WTC11 (cell line): ENCODE results near the gene FLRT3.

Experiments used
- ESRRA ChIP-seq: sonication (generic); formaldehyde crosslinking; IDR thresholded peaks from 2 replicates; pipeline ENCODE4 v1.8.1; 2022; ENCODE audit warnings: mild to moderate bottlenecking, missing genetic modification reagents, borderline replicate concordance
- ETV6 ChIP-seq: sonication (generic); formaldehyde crosslinking; IDR thresholded peaks from 2 replicates; pipeline ENCODE4 v1.8.1; 2022; ENCODE audit warnings: mild to moderate bottlenecking, missing genetic modification reagents
- NFE2L1 ChIP-seq: sonication (generic); formaldehyde crosslinking; IDR thresholded peaks from 2 replicates; pipeline ENCODE4 v1.8.1; 2023; ENCODE audit warnings: missing genetic modification reagents
- TCF7 ChIP-seq: sonication (generic); formaldehyde crosslinking; IDR thresholded peaks from 2 replicates; pipeline ENCODE4 v1.8.0; 2022; ENCODE audit warnings: mild to moderate bottlenecking, low read depth, missing genetic modification reagents, moderate library complexity
- TF ChIP-seq, protein P1 (sequence below): sonication (generic); formaldehyde crosslinking; IDR thresholded peaks from 2 replicates; pipeline ENCODE4 v1.8.1; 2023; ENCODE audit warnings: mild to moderate bottlenecking, missing genetic modification reagents
- TF ChIP-seq, protein P2 (sequence below): sonication (generic); formaldehyde crosslinking; conservative IDR thresholded peaks from 2 replicates; pipeline ENCODE4 v1.8.1; 2023; ENCODE audit warnings: mild to moderate bottlenecking, low read depth, missing genetic modification reagents, moderate library complexity
- TF ChIP-seq, protein P3 (sequence below): fragments of 250-450 bp; sonication (Bioruptor Pico); IDR thresholded peaks from 2 replicates; pipeline ENCODE4 v2.1.2; 2022; ENCODE audit warnings: mild to moderate bottlenecking, moderate library complexity
- TF ChIP-seq, protein P4 (sequence below): fragments of 200-600 bp; IDR thresholded peaks from 2 replicates; pipeline ENCODE4 v1.8.0; 2022; ENCODE audit warnings: antibody characterized with exemption
- TF ChIP-seq, protein P5 (sequence below): sonication (generic); formaldehyde crosslinking; IDR thresholded peaks from 2 replicates; pipeline ENCODE4 v1.8.0; 2022; ENCODE audit warnings: mild to moderate bottlenecking, missing genetic modification reagents
- TF ChIP-seq, protein P6 (sequence below): sonication (generic); formaldehyde crosslinking; IDR thresholded peaks from 2 replicates; pipeline ENCODE4 v1.8.0; 2022; ENCODE audit warnings: mild to moderate bottlenecking, missing genetic modification reagents
- TF ChIP-seq, protein P7 (sequence below): sonication (generic); formaldehyde crosslinking; IDR thresholded peaks from 2 replicates; pipeline ENCODE4 v1.8.0; 2022; ENCODE audit warnings: missing genetic modification reagents
- TF ChIP-seq, protein P8 (sequence below): sonication (generic); formaldehyde crosslinking; IDR thresholded peaks from 2 replicates; pipeline ENCODE4 v1.8.1; 2022; ENCODE audit warnings: low read depth, missing genetic modification reagents, borderline replicate concordance
- TF ChIP-seq, protein P9 (sequence below): sonication (generic); formaldehyde crosslinking; IDR thresholded peaks from 2 replicates; pipeline ENCODE4 v1.8.1; 2023; ENCODE audit warnings: mild to moderate bottlenecking, moderate library complexity, missing genetic modification reagents

DNA sequence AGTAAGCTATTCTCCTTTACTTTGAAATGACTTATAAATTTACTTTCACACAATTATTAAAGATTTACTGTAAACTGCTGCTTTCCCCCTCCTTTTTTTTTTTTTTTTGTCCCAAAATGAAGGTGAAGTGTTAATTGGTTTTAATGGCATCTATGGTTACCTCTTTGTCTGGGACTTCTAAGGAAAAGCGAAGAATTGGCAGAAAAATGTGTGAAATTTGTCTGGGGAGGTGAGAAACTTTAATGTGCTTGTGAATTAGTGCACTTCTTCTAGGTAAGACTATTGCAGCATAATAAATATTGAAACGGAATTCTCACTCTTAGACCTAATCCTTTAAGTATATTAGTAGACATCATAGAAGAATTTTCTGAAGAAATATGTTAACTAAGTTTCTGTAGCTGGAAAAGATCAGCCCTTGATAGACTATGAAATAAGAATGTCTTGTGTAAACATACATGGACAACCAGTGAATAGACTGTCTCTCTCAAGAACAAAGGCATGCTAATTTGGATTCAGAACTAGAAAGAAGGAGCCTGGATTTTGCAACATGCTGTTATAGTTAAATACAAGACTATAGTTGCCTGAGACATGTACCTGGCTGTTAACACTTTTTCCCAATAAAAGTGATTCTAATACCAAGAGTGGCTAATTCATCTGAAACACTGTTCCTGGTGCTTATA is 23.9 kb downstream of the FLRT3 start:
- TF ChIP-seq, protein P1, sequence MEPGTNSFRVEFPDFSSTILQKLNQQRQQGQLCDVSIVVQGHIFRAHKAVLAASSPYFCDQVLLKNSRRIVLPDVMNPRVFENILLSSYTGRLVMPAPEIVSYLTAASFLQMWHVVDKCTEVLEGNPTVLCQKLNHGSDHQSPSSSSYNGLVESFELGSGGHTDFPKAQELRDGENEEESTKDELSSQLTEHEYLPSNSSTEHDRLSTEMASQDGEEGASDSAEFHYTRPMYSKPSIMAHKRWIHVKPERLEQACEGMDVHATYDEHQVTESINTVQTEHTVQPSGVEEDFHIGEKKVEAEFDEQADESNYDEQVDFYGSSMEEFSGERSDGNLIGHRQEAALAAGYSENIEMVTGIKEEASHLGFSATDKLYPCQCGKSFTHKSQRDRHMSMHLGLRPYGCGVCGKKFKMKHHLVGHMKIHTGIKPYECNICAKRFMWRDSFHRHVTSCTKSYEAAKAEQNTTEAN (CRISPR knock-in tag): no peak
- TF ChIP-seq, protein P2, sequence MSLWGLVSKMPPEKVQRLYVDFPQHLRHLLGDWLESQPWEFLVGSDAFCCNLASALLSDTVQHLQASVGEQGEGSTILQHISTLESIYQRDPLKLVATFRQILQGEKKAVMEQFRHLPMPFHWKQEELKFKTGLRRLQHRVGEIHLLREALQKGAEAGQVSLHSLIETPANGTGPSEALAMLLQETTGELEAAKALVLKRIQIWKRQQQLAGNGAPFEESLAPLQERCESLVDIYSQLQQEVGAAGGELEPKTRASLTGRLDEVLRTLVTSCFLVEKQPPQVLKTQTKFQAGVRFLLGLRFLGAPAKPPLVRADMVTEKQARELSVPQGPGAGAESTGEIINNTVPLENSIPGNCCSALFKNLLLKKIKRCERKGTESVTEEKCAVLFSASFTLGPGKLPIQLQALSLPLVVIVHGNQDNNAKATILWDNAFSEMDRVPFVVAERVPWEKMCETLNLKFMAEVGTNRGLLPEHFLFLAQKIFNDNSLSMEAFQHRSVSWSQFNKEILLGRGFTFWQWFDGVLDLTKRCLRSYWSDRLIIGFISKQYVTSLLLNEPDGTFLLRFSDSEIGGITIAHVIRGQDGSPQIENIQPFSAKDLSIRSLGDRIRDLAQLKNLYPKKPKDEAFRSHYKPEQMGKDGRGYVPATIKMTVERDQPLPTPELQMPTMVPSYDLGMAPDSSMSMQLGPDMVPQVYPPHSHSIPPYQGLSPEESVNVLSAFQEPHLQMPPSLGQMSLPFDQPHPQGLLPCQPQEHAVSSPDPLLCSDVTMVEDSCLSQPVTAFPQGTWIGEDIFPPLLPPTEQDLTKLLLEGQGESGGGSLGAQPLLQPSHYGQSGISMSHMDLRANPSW (CRISPR knock-in tag): no peak
- TF ChIP-seq, protein P3, sequence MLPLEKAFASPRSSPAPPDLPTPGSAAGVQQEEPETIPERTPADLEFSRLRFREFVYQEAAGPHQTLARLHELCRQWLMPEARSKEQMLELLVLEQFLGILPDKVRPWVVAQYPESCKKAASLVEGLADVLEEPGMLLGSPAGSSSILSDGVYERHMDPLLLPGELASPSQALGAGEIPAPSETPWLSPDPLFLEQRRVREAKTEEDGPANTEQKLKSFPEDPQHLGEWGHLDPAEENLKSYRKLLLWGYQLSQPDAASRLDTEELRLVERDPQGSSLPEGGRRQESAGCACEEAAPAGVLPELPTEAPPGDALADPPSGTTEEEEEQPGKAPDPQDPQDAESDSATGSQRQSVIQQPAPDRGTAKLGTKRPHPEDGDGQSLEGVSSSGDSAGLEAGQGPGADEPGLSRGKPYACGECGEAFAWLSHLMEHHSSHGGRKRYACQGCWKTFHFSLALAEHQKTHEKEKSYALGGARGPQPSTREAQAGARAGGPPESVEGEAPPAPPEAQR (CRISPR knock-in tag): no peak
- TF ChIP-seq, protein P4, sequence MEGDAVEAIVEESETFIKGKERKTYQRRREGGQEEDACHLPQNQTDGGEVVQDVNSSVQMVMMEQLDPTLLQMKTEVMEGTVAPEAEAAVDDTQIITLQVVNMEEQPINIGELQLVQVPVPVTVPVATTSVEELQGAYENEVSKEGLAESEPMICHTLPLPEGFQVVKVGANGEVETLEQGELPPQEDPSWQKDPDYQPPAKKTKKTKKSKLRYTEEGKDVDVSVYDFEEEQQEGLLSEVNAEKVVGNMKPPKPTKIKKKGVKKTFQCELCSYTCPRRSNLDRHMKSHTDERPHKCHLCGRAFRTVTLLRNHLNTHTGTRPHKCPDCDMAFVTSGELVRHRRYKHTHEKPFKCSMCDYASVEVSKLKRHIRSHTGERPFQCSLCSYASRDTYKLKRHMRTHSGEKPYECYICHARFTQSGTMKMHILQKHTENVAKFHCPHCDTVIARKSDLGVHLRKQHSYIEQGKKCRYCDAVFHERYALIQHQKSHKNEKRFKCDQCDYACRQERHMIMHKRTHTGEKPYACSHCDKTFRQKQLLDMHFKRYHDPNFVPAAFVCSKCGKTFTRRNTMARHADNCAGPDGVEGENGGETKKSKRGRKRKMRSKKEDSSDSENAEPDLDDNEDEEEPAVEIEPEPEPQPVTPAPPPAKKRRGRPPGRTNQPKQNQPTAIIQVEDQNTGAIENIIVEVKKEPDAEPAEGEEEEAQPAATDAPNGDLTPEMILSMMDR: no peak
- TF ChIP-seq, protein P5, sequence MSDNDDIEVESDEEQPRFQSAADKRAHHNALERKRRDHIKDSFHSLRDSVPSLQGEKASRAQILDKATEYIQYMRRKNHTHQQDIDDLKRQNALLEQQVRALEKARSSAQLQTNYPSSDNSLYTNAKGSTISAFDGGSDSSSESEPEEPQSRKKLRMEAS (CRISPR knock-in tag): no peak
- TF ChIP-seq NFE2L1 (CRISPR knock-in tag) (no peak), ETV6 (no peak), TCF7 (CRISPR knock-in tag) (no peak), ESRRA (CRISPR knock-in tag) (no peak)
- TF ChIP-seq, protein P6, sequence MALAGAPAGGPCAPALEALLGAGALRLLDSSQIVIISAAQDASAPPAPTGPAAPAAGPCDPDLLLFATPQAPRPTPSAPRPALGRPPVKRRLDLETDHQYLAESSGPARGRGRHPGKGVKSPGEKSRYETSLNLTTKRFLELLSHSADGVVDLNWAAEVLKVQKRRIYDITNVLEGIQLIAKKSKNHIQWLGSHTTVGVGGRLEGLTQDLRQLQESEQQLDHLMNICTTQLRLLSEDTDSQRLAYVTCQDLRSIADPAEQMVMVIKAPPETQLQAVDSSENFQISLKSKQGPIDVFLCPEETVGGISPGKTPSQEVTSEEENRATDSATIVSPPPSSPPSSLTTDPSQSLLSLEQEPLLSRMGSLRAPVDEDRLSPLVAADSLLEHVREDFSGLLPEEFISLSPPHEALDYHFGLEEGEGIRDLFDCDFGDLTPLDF (CRISPR knock-in tag): no peak
- TF ChIP-seq, protein P7, sequence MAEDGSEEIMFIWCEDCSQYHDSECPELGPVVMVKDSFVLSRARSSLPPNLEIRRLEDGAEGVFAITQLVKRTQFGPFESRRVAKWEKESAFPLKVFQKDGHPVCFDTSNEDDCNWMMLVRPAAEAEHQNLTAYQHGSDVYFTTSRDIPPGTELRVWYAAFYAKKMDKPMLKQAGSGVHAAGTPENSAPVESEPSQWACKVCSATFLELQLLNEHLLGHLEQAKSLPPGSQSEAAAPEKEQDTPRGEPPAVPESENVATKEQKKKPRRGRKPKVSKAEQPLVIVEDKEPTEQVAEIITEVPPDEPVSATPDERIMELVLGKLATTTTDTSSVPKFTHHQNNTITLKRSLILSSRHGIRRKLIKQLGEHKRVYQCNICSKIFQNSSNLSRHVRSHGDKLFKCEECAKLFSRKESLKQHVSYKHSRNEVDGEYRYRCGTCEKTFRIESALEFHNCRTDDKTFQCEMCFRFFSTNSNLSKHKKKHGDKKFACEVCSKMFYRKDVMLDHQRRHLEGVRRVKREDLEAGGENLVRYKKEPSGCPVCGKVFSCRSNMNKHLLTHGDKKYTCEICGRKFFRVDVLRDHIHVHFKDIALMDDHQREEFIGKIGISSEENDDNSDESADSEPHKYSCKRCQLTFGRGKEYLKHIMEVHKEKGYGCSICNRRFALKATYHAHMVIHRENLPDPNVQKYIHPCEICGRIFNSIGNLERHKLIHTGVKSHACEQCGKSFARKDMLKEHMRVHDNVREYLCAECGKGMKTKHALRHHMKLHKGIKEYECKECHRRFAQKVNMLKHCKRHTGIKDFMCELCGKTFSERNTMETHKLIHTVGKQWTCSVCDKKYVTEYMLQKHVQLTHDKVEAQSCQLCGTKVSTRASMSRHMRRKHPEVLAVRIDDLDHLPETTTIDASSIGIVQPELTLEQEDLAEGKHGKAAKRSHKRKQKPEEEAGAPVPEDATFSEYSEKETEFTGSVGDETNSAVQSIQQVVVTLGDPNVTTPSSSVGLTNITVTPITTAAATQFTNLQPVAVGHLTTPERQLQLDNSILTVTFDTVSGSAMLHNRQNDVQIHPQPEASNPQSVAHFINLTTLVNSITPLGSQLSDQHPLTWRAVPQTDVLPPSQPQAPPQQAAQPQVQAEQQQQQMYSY (CRISPR knock-in tag): no peak
- TF ChIP-seq, protein P8, sequence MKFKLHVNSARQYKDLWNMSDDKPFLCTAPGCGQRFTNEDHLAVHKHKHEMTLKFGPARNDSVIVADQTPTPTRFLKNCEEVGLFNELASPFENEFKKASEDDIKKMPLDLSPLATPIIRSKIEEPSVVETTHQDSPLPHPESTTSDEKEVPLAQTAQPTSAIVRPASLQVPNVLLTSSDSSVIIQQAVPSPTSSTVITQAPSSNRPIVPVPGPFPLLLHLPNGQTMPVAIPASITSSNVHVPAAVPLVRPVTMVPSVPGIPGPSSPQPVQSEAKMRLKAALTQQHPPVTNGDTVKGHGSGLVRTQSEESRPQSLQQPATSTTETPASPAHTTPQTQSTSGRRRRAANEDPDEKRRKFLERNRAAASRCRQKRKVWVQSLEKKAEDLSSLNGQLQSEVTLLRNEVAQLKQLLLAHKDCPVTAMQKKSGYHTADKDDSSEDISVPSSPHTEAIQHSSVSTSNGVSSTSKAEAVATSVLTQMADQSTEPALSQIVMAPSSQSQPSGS (CRISPR knock-in tag): no peak
- TF ChIP-seq, protein P9, sequence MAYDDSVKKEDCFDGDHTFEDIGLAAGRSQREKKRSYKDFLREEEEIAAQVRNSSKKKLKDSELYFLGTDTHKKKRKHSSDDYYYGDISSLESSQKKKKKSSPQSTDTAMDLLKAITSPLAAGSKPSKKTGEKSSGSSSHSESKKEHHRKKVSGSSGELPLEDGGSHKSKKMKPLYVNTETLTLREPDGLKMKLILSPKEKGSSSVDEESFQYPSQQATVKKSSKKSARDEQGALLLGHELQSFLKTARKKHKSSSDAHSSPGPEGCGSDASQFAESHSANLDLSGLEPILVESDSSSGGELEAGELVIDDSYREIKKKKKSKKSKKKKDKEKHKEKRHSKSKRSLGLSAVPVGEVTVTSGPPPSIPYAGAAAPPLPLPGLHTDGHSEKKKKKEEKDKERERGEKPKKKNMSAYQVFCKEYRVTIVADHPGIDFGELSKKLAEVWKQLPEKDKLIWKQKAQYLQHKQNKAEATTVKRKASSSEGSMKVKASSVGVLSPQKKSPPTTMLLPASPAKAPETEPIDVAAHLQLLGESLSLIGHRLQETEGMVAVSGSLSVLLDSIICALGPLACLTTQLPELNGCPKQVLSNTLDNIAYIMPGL (CRISPR knock-in tag): no peak
